ENCODE results near the gene TMBIM1.

TMBIM1 gene

GRCh38 chr2:218266316-218266979, 25.9 kb downstream of the TMBIM1 start:
- Histone ChIP-seq H3K4me1 (ENCODE audit: control insufficient read depth, insufficient read depth, low read length) (peaks cover 28% of the 10 kb centered on the region), H3K9ac (ENCODE audit: low read length) (no peak overlapping the region), H3K9me3 (ENCODE audit: control insufficient read depth, low read length) (no peaks in the 10 kb centered on the region), H3K27me3 (replicated peaks; ENCODE audit: control insufficient read depth, insufficient read depth, low read length) (no peaks in the 10 kb centered on the region), H3K4me3 (ENCODE audit: low read length) (no peak overlapping the region), H3K36me3 (ENCODE audit: control insufficient read depth, insufficient read depth, low read length, severe bottlenecking) (peaks cover 48% of the 10 kb centered on the region)
- DNase-seq (ENCODE audit: low read depth) = no peak

- Histone ChIP-seq H3K4me3 (ENCODE audit: low read length) (no peak overlapping the region), H3K27me3 (replicated peaks; ENCODE audit: control insufficient read depth, insufficient read depth, low read length) (no peaks in the 10 kb centered on the region), H3K9me3 (ENCODE audit: control insufficient read depth, low read length) (no peaks in the 10 kb centered on the region), H3K36me3 (ENCODE audit: control insufficient read depth, insufficient read depth, low read length, severe bottlenecking) (peaks cover 48% of the 10 kb centered on the region), H3K9ac (ENCODE audit: low read length) (peak overlapping the region; percentile 34), H3K4me1 (ENCODE audit: control insufficient read depth, insufficient read depth, low read length) (peaks cover 31% of the 10 kb centered on the region)
- no peak for DNase-seq (ENCODE audit: low read depth)
Observed at GRCh38 chr2:218265626-218266025, 26.7 kb downstream of the TMBIM1 start.

GRCh38 chr2:218264773-218265561, 27.3 kb downstream of the TMBIM1 start:
- Histone ChIP-seq H3K4me3 (ENCODE audit: low read length) (no peak overlapping the region), H3K4me1 (ENCODE audit: control insufficient read depth, insufficient read depth, low read length) (peaks cover 38% of the 10 kb centered on the region), H3K36me3 (ENCODE audit: control insufficient read depth, insufficient read depth, low read length, severe bottlenecking) (peaks cover 48% of the 10 kb centered on the region), H3K27me3 (replicated peaks; ENCODE audit: control insufficient read depth, insufficient read depth, low read length) (no peaks in the 10 kb centered on the region), H3K9ac (ENCODE audit: low read length) (peak overlapping the region; percentile 34), H3K9me3 (ENCODE audit: control insufficient read depth, low read length) (no peaks in the 10 kb centered on the region)
- DNase-seq (ENCODE audit: low read depth) = no peak

- Histone ChIP-seq H3K9me3 (ENCODE audit: control insufficient read depth, low read length) (no peaks in the 10 kb centered on the region), H3K9ac (ENCODE audit: low read length) (no peak overlapping the region), H3K4me1 (ENCODE audit: control insufficient read depth, insufficient read depth, low read length) (peaks cover 44% of the 10 kb centered on the region), H3K36me3 (ENCODE audit: control insufficient read depth, insufficient read depth, low read length, severe bottlenecking) (peaks cover 48% of the 10 kb centered on the region), H3K4me3 (ENCODE audit: low read length) (no peak overlapping the region), H3K27me3 (replicated peaks; ENCODE audit: control insufficient read depth, insufficient read depth, low read length) (no peaks in the 10 kb centered on the region)
- no peak for DNase-seq (ENCODE audit: low read depth)
Observed at GRCh38 chr2:218263817-218264641, 28.3 kb downstream of the TMBIM1 start.

GRCh38 chr2:218262631-218263586, 29.4 kb downstream of the TMBIM1 start:
- no peaks in the 10 kb centered on the region for H3K27me3 ChIP-seq (replicated peaks; ENCODE audit: control insufficient read depth, insufficient read depth, low read length)
- no peak for DNase-seq (ENCODE audit: low read depth)
- H3K4me3 ChIP-seq (ENCODE audit: low read length) = no peak overlapping the region
- no peak overlapping the region for H3K9ac ChIP-seq (ENCODE audit: low read length)
- no peaks in the 10 kb centered on the region for H3K9me3 ChIP-seq (ENCODE audit: control insufficient read depth, low read length)
- H3K4me1 ChIP-seq (ENCODE audit: control insufficient read depth, insufficient read depth, low read length) = peaks cover 53% of the 10 kb centered on the region
- H3K36me3 ChIP-seq (ENCODE audit: control insufficient read depth, insufficient read depth, low read length, severe bottlenecking) = peaks cover 48% of the 10 kb centered on the region

GRCh38 chr2:218262237-218262600, 30.1 kb downstream of the TMBIM1 start:
- Histone ChIP-seq H3K4me1 (ENCODE audit: control insufficient read depth, insufficient read depth, low read length) (peaks cover 58% of the 10 kb centered on the region), H3K9ac (ENCODE audit: low read length) (peak overlapping the region; percentile 1), H3K36me3 (ENCODE audit: control insufficient read depth, insufficient read depth, low read length, severe bottlenecking) (peaks cover 42% of the 10 kb centered on the region), H3K27me3 (replicated peaks; ENCODE audit: control insufficient read depth, insufficient read depth, low read length) (no peaks in the 10 kb centered on the region), H3K9me3 (ENCODE audit: control insufficient read depth, low read length) (no peaks in the 10 kb centered on the region), H3K4me3 (ENCODE audit: low read length) (no peak overlapping the region)
- no peak for DNase-seq (ENCODE audit: low read depth)

GRCh38 chr2:218261423-218262236, 30.7 kb downstream of the TMBIM1 start:
- no peak for DNase-seq (ENCODE audit: low read depth)
- H3K4me1 ChIP-seq (ENCODE audit: control insufficient read depth, insufficient read depth, low read length) = peaks cover 58% of the 10 kb centered on the region

GRCh38 chr2:218260742-218261422, 31.4 kb downstream of the TMBIM1 start, which contains the start of gene GPBAR1:
GPBAR1 (plus strand) TSS chr2:218261015; CDS start chr2:218262725, 1,710 bp downstream.
- Histone ChIP-seq H3K27me3 (replicated peaks; ENCODE audit: control insufficient read depth, insufficient read depth, low read length) (no peaks in the 10 kb centered on the region), H3K36me3 (ENCODE audit: control insufficient read depth, insufficient read depth, low read length, severe bottlenecking) (peaks cover 39% of the 10 kb centered on the region), H3K4me1 (ENCODE audit: control insufficient read depth, insufficient read depth, low read length) (peaks cover 58% of the 10 kb centered on the region), H3K9ac (ENCODE audit: low read length) (peak within 1 kb of the TSS; percentile 80), H3K9me3 (ENCODE audit: control insufficient read depth, low read length) (no peaks in the 10 kb centered on the region), H3K4me3 (ENCODE audit: low read length) (peak within 1 kb of the TSS; percentile 55)
- no peak for DNase-seq (ENCODE audit: low read depth)

More at GRCh38 chr2:218261423-218262236, 30.7 kb downstream of the TMBIM1 start:
- Histone ChIP-seq H3K9me3 (ENCODE audit: control insufficient read depth, low read length) (no peaks in the 10 kb centered on the region), H3K27me3 (replicated peaks; ENCODE audit: control insufficient read depth, insufficient read depth, low read length) (no peaks in the 10 kb centered on the region), H3K36me3 (ENCODE audit: control insufficient read depth, insufficient read depth, low read length, severe bottlenecking) (peaks cover 41% of the 10 kb centered on the region), H3K9ac (ENCODE audit: low read length) (peak overlapping the region; percentile 71), H3K4me3 (ENCODE audit: low read length) (peak overlapping the region; percentile 55)

- Histone ChIP-seq H3K4me3 (ENCODE audit: low read length) (peak overlapping the region; percentile 43), H3K36me3 (ENCODE audit: control insufficient read depth, insufficient read depth, low read length, severe bottlenecking) (peaks cover 39% of the 10 kb centered on the region), H3K4me1 (ENCODE audit: control insufficient read depth, insufficient read depth, low read length) (peaks cover 61% of the 10 kb centered on the region), H3K9ac (ENCODE audit: low read length) (peak overlapping the region; percentile 80), H3K9me3 (ENCODE audit: control insufficient read depth, low read length) (no peaks in the 10 kb centered on the region), H3K27me3 (replicated peaks; ENCODE audit: control insufficient read depth, insufficient read depth, low read length) (no peaks in the 10 kb centered on the region)
- no peak for DNase-seq (ENCODE audit: low read depth)
Observed at GRCh38 chr2:218260166-218260565, 32.1 kb downstream of the TMBIM1 start.
